ENCODE measurements around the gene ENAM.
"Not testable (repeated sequence)": the region's sequence is repeated elsewhere in the genome, so short reads cannot be mapped to it uniquely, and the experiment has no call there.

DNA sequence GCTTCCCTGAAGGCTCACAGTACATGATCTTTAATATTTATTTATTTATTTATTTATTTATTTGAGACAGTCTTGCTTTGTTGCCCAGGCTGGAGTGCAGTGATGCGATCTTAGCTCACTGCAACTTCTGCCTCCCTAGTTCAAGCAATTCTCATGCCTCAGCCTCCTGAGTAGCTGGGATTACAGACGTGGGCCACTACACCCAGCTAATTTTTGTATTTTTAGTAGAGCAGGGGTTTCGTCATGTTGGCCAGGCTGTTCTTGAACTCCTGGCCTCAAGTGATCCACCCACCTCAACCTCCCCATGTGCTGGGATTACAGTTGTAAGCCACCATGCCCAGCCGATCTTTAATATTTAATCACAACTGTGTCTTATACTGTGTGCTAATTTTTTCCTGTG lies 22.2 kb downstream of the ENAM start:
- not testable (repeated sequence) for TF ChIP-seq SMC3 (IDR thresholded peaks at IDR 0.05; ENCODE audit: low read depth, low read length); GABPA (IDR thresholded peaks at IDR 0.05; ENCODE audit: low read depth); YY1 (IDR thresholded peaks at IDR 0.05; ENCODE audit: low read depth); RXRA (IDR thresholded peaks at IDR 0.05; ENCODE audit: borderline replicate concordance, low read depth); EZH2phosphoT487 (IDR thresholded peaks at IDR 0.05; ENCODE audit: borderline replicate concordance, low read depth); SIN3A (IDR thresholded peaks at IDR 0.05; ENCODE audit: borderline replicate concordance, low read depth, low read length); CHD2 (IDR thresholded peaks at IDR 0.05; ENCODE audit: low read length, partially characterized antibody); TEAD4 (IDR thresholded peaks at IDR 0.05; ENCODE audit: borderline replicate concordance, insufficient read depth); TAF1 (IDR thresholded peaks at IDR 0.05; ENCODE audit: borderline replicate concordance, low read depth, low read length)
- TF ChIP-seq, protein P1, sequence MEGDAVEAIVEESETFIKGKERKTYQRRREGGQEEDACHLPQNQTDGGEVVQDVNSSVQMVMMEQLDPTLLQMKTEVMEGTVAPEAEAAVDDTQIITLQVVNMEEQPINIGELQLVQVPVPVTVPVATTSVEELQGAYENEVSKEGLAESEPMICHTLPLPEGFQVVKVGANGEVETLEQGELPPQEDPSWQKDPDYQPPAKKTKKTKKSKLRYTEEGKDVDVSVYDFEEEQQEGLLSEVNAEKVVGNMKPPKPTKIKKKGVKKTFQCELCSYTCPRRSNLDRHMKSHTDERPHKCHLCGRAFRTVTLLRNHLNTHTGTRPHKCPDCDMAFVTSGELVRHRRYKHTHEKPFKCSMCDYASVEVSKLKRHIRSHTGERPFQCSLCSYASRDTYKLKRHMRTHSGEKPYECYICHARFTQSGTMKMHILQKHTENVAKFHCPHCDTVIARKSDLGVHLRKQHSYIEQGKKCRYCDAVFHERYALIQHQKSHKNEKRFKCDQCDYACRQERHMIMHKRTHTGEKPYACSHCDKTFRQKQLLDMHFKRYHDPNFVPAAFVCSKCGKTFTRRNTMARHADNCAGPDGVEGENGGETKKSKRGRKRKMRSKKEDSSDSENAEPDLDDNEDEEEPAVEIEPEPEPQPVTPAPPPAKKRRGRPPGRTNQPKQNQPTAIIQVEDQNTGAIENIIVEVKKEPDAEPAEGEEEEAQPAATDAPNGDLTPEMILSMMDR (IDR thresholded peaks at IDR 0.05), result not testable (repeated sequence)
- TF ChIP-seq, protein P2, sequence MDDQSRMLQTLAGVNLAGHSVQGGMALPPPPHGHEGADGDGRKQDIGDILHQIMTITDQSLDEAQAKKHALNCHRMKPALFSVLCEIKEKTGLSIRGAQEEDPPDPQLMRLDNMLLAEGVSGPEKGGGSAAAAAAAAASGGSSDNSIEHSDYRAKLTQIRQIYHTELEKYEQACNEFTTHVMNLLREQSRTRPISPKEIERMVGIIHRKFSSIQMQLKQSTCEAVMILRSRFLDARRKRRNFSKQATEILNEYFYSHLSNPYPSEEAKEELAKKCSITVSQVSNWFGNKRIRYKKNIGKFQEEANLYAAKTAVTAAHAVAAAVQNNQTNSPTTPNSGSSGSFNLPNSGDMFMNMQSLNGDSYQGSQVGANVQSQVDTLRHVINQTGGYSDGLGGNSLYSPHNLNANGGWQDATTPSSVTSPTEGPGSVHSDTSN (IDR thresholded peaks at IDR 0.05), result not testable (repeated sequence)
- TF ChIP-seq, protein P3, sequence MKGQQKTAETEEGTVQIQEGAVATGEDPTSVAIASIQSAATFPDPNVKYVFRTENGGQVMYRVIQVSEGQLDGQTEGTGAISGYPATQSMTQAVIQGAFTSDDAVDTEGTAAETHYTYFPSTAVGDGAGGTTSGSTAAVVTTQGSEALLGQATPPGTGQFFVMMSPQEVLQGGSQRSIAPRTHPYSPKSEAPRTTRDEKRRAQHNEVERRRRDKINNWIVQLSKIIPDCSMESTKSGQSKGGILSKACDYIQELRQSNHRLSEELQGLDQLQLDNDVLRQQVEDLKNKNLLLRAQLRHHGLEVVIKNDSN (IDR thresholded peaks at IDR 0.05; ENCODE audit: borderline replicate concordance, low read depth), result not testable (repeated sequence)
- TF ChIP-seq, protein P4, sequence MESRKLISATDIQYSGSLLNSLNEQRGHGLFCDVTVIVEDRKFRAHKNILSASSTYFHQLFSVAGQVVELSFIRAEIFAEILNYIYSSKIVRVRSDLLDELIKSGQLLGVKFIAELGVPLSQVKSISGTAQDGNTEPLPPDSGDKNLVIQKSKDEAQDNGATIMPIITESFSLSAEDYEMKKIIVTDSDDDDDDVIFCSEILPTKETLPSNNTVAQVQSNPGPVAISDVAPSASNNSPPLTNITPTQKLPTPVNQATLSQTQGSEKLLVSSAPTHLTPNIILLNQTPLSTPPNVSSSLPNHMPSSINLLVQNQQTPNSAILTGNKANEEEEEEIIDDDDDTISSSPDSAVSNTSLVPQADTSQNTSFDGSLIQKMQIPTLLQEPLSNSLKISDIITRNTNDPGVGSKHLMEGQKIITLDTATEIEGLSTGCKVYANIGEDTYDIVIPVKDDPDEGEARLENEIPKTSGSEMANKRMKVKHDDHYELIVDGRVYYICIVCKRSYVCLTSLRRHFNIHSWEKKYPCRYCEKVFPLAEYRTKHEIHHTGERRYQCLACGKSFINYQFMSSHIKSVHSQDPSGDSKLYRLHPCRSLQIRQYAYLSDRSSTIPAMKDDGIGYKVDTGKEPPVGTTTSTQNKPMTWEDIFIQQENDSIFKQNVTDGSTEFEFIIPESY (IDR thresholded peaks at IDR 0.05; ENCODE audit: borderline replicate concordance, low read depth), result not testable (repeated sequence)
- TF ChIP-seq, protein P5, sequence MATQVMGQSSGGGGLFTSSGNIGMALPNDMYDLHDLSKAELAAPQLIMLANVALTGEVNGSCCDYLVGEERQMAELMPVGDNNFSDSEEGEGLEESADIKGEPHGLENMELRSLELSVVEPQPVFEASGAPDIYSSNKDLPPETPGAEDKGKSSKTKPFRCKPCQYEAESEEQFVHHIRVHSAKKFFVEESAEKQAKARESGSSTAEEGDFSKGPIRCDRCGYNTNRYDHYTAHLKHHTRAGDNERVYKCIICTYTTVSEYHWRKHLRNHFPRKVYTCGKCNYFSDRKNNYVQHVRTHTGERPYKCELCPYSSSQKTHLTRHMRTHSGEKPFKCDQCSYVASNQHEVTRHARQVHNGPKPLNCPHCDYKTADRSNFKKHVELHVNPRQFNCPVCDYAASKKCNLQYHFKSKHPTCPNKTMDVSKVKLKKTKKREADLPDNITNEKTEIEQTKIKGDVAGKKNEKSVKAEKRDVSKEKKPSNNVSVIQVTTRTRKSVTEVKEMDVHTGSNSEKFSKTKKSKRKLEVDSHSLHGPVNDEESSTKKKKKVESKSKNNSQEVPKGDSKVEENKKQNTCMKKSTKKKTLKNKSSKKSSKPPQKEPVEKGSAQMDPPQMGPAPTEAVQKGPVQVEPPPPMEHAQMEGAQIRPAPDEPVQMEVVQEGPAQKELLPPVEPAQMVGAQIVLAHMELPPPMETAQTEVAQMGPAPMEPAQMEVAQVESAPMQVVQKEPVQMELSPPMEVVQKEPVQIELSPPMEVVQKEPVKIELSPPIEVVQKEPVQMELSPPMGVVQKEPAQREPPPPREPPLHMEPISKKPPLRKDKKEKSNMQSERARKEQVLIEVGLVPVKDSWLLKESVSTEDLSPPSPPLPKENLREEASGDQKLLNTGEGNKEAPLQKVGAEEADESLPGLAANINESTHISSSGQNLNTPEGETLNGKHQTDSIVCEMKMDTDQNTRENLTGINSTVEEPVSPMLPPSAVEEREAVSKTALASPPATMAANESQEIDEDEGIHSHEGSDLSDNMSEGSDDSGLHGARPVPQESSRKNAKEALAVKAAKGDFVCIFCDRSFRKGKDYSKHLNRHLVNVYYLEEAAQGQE (IDR thresholded peaks at IDR 0.05; ENCODE audit: low read depth, low read length), result not testable (repeated sequence)
